ENCODE data around the gene GNAL. TPM values are rescaled to one million over a fixed set of nuclear protein-coding genes. Genes with fewer than 3 reads are reported as not detected.
A peak's percentile ranks its signal among the peaks of the same experiment; 100 is the strongest.

The GNAL gene
- total RNA-seq, 1 experiment from 2014 or later, result 24.0 TPM

DNA sequence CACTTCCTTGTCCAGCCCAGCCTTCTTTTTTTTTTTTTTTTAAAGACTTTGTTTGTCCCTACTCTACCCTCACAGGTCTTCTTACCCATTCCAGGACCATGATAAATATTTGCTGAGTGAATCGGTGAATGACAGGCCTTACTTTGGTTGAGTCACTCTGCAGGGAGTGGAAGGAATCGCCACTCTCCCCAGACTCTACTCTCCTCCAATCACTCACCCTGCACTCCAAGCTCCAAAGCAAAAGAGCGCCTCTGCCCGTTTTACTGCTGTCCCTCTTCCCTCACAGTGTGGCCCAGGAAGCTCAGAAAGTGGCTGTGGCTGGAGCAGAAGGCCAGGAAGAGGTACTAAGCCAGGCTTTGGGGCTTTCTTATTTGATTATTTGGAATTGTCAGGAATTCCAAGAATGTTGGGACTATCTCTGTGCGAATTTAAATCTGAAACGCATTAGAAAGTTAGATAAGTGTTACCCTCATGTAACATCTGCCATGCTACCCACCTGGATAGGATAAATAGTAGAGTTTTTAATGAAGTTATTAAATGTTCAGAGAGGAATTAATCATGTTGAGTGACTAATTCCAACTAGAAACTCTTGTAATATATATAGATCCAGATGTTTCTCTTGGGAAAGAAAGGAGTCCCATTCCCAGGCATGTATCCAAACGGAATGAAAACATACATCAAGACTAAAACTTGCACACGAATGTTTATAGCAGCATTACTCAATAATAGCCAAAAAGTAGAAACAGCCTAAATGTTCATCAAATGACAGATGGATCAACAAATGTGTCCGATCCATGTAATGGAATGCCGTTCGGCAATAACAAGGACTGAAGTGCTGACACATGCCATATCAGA, 119.2 kb downstream of the GNAL start:
- Mint-ChIP-seq H3K27ac (peak overlapping the region; percentile 97 to 99 (median 99)), H3K36me3 (ENCODE audit: insufficient read depth in 1 of 3, low read depth in 3 of 3) (no peaks in the 10 kb centered on the region), H3K9me3 (no peaks in the 10 kb centered on the region), H3K4me1 (peaks cover 59 to 62% of the 10 kb centered on the region in 2 experiments), H3K27me3 (ENCODE audit: low read depth) (no peaks in the 10 kb centered on the region), H3K4me3 (peak overlapping the region in 1 of 2 experiments; percentile 67; a peak in 4 of 5 replicates)
- Histone ChIP-seq H2BK15ac (ENCODE audit: low read depth, low read length) (no peak overlapping the region), H3K23ac (ENCODE audit: insufficient read length, low read depth, low read length) (no peak overlapping the region), H3K27ac (ENCODE audit: insufficient read length, low read depth, low read length) (peak overlapping the region; percentile 87), H4K5ac (ENCODE audit: insufficient read length, low read depth, low read length) (no peak overlapping the region), H3K18ac (ENCODE audit: insufficient read length, low read depth, low read length) (peak overlapping the region; percentile 50), H2BK120ac (ENCODE audit: low read depth, low read length, poor library complexity, severe bottlenecking) (no peak overlapping the region), H3T11ph (ENCODE audit: low read length) (no peak overlapping the region), H3K23me2 (ENCODE audit: insufficient read length, low read depth, low read length, poor library complexity, severe bottlenecking) (no peaks in the 10 kb centered on the region), H3K14ac (ENCODE audit: insufficient read depth, low read length) (no peak overlapping the region; the same call in 1 of the 2 replicates), H2BK12ac (ENCODE audit: insufficient read length, low read depth, low read length) (peak overlapping the region; percentile 83), H2BK20ac (ENCODE audit: low read depth, low read length, poor library complexity, severe bottlenecking) (no peak overlapping the region), H2AFZ (ENCODE audit: low read length) (no peak overlapping the region), H3K4ac (ENCODE audit: low read depth, low read length) (no peak overlapping the region), H4K20me1 (ENCODE audit: control insufficient read depth, insufficient read depth, insufficient read length) (no peaks in the 10 kb centered on the region), H3K4me2 (ENCODE audit: insufficient read depth, insufficient read length, low read length) (no peak overlapping the region), H3K9ac (ENCODE audit: extremely low read depth, insufficient read length, low read length) (no peak overlapping the region), H2AK5ac (ENCODE audit: insufficient read length, low read length) (peak overlapping the region; percentile 94), H3K56ac (ENCODE audit: insufficient read length, low read depth, low read length) (no peak overlapping the region), H3K79me2 (ENCODE audit: insufficient read depth, low read length) (no peaks in the 10 kb centered on the region), H3K9me3 (ENCODE audit: control insufficient read depth, low read depth, low read length) (no peaks in the 10 kb centered on the region), H3K79me1 (ENCODE audit: insufficient read depth, low read depth, low read length, poor library complexity, severe bottlenecking) (no peaks in the 10 kb centered on the region), H4K91ac (ENCODE audit: insufficient read length, low read depth, low read length) (peak overlapping the region; percentile 58), H4K8ac (replicated peaks; ENCODE audit: insufficient read length, low read depth, low read length) (no peak overlapping the region), H2BK5ac (ENCODE audit: insufficient read length, low read length) (peak overlapping the region; percentile 60), H3K4me1 (ENCODE audit: insufficient read depth, low read length) (peaks cover 5% of the 10 kb centered on the region; the same call in 1 of the 2 replicates), H3K27me3 (ENCODE audit: insufficient read depth, low read length) (no peaks in the 10 kb centered on the region)
- DNase-seq, result peak; percentile 77
- no CpG with 5 or more reads among the region's 11 CpGs for WGBS (ENCODE audit: extremely low coverage, insufficient read length, low lambda C conversion rate)
- TF ChIP-seq, protein P1, sequence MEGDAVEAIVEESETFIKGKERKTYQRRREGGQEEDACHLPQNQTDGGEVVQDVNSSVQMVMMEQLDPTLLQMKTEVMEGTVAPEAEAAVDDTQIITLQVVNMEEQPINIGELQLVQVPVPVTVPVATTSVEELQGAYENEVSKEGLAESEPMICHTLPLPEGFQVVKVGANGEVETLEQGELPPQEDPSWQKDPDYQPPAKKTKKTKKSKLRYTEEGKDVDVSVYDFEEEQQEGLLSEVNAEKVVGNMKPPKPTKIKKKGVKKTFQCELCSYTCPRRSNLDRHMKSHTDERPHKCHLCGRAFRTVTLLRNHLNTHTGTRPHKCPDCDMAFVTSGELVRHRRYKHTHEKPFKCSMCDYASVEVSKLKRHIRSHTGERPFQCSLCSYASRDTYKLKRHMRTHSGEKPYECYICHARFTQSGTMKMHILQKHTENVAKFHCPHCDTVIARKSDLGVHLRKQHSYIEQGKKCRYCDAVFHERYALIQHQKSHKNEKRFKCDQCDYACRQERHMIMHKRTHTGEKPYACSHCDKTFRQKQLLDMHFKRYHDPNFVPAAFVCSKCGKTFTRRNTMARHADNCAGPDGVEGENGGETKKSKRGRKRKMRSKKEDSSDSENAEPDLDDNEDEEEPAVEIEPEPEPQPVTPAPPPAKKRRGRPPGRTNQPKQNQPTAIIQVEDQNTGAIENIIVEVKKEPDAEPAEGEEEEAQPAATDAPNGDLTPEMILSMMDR (conservative IDR thresholded peaks at IDR 0.05), result no peak
